Measurements from ENCODE around the gene DNAJC8.
A peak's percentile ranks its signal among the peaks of the same experiment; 100 is the strongest.

DNAJC8 gene

GRCh38 chr1:28249013-28249865 is 16.4 kb upstream of the DNAJC8 start:
- no peak for DNase-seq

- DNase-seq = peak; percentile 46
Measured at GRCh38 chr1:28248273-28249012, 15.6 kb upstream of the DNAJC8 start.

- no peak for DNase-seq
Measured at GRCh38 chr1:28247612-28248272, 14.9 kb upstream of the DNAJC8 start.

DNA sequence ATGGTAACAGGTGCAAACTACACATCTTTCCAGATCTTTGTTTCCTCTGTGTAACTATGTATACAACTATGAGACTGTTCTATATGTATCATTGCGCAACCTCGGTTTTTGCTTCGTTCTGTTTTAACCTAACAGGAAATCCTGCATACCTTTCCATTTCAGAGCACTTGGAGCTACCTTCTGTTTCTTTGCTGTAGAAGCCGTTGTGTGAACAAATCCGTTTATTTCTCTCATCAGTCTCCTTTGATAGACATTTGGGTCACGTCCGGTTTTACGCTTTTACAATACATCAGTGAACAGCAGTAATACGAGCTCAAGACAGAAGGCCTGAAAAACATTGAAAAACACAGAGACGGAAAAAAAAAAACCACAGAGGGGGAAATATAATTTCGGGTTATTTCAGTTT is 13.6 kb upstream of the DNAJC8 start:
- no peak for DNase-seq

GRCh38 chr1:28244549-28245251 is 11.9 kb upstream of the DNAJC8 start:
- no peak for DNase-seq

- DNase-seq = no peak
Measured at GRCh38 chr1:28243685-28244311, 11.0 kb upstream of the DNAJC8 start.

DNA sequence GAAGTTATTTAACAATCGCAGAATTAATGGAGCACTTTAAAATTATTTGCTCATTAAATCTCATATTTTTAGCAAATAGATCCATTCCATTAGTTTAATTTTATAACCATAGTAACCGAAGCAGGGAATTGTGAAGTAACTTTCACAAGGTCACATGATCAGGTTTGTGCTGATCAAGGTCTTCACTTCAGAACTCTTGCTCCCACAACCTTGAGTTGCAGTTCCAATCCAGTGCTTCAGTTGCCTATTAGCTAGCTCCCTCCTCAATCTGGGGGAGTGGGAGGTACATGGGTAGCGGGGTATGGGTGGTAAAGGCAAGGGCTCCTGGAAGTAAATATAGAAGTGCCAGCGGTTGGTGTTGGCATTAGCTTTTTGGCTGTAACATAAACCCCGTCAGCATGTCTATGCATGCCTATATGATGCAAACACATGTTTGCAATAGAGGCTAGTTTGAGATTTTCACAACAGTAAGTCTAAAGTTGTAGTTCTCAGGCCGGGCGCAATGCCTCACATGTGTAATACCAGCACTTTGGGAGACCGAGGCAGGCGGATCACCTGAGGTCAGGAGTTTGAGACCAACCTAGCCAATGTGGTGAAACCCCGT is 8.9 kb upstream of the DNAJC8 start:
- DNase-seq = no peak

DNA sequence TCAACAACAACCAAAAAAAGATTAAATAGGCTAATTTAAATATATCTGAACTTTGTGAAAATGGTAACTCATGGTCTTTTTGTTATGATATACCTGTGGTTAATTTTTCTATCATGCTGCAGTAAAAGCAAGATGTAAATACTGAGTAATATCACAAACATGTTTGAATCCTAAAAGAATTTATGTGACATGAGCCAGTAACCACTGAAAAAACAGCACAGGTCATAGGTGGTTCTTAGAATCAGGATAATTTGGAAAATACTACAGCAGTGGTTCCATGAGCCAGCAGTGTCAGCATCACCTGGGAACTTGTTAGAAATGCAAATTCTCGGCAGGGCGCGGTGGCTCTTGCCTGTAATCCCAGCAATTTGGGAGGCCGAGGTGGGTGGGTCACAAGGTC is 7.2 kb upstream of the DNAJC8 start:
- no peak for DNase-seq

- no peak for DNase-seq
Measured at GRCh38 chr1:28239004-28239403, 6.2 kb upstream of the DNAJC8 start.

DNA sequence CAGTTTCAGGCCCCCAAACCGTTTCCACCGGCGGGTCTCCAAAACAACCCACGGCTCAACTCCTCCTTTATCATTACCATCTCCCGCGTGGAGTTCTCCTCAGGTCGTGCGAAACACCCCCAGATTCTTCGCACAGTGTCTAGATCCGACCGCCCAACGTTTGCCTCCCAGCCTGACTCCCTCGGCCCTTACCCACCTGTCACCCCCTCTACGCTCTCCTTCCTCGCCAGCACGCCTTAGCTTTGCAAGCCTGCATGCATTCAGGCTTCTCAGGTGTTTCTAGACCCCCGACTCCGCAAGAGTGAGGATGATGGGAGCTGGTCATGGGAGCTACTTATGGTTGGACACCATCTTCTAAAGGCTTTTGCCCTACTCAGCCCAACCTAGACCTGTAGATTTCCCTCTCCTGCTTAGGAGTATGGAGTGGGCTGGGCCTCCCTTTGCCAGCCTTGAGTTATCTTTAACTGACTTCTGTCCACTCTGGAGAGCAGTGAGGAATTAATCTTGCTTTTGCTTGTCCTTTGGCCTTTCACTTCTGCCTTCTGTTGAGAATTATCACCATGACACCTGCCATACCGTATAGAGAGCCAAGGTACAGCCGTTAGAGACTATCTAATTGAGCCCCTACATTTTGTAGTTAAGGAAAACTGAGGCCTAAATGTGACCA is 4.0 kb upstream of the DNAJC8 start:
- DNase-seq = no peak

- DNase-seq = peak; percentile 97
Measured at GRCh38 chr1:28235755-28236655, 3.2 kb upstream of the DNAJC8 start, which contains the start of gene ATP5IF1. Gene ATP5IF1 (plus strand): TSS chr1:28236124. CDS start chr1:28236184, 60 bp downstream.

GRCh38 chr1:28233264-28233606 is 406 bp upstream of the DNAJC8 start:
- DNase-seq = no peak

DNA sequence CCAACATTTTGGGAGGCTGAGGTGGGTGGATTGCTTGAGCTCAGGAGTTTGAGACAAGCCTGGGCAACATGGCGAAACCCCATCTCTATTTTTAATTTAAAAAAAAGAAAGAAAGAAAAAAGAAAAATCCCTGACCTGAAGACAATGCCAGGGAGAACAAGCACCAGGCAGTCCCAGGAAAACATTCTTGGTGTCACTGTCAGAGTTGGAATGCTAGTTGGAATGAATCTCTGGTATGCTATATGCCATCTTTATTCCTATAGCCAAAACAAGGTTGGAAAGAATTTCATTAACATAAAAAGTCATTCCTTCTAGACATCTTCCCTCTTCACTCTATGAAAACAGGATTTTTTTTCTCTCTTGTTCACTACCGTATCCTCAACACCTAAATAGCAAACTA is 2.8 kb downstream of the DNAJC8 start:
- DNase-seq = no peak

- DNase-seq = no peak
Measured at GRCh38 chr1:28229089-28229488, 3.7 kb downstream of the DNAJC8 start.

GRCh38 chr1:28213315-28213714 is 19.5 kb downstream of the DNAJC8 start:
- DNase-seq = no peak

DNA sequence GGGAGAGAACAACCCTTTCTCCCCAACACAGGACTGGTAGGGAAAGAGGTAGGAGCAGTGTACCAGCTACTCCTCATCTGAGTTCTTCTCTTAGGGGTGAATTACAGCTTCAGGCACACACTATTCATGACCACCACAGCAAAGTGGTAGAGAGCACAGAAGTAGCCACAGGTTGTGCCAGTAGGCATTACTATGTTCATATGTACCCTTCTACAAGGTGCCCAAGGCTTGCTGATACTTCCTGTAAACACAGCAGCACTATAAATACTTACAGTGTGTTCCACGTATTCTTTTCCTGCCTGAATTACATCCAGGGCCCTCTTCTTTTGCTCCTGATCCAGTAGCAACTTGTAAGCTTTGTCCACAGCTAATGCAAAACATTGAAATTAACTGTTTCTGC is 23.1 kb downstream of the DNAJC8 start:
- no peak for DNase-seq

DNA sequence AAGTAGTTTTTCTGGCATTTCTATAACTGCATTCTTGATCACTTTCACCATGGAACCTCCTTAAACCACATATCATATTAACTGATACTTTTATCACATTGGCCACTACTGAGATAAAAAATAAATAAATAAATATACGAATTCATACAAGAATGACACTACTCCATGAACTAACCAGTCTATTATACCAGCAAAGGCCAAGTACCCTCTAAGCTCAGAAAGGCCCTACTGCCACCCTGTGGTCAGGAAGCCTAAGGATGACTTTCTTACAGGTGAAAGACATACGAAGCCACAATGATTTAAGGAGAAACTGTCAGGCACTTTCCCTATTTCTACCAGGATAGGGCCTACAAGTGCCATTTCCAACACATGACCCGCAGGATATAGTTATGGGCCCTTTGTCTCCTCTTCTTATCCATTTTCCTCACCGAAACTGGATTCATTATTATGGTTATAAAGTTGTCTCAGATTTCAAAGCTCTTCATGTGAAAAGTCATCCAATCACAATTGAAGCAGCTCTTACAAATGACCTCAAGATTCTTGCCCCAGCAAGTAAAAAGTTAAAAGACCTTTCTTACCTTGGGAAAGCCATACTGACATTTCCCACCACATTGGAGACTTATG is 23.9 kb downstream of the DNAJC8 start:
- DNase-seq = peak; percentile 28

DNA sequence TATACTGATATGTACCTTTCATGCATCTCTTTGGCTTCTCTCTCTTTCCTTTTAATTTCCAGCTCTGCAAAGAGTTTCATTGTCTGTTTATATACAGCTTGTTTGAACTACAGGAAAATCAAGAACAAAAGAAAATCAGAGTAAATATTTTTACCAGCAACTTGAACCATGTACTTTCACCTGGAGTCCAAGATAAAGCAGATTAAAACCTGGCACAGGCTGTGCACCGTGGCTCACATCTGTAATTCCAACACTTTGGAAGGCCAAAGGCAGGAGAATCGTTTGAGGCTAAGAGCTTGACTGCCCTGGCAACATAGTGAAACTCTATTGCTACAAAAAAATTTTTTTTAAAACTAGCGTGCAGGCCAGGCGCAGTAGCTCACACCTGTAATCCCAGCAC is 27.6 kb downstream of the DNAJC8 start:
- DNase-seq = no peak

GRCh38 chr1:28200234-28200873 is 32.5 kb downstream of the DNAJC8 start:
- DNase-seq = no peak

Measured in NCI-H1105 (cell line).